Measurements from ENCODE around the gene WFDC5. TPM values are rescaled to one million over a fixed set of nuclear protein-coding genes. Genes with fewer than 3 reads are reported as not detected.

Gene WFDC5
- total and polyA plus RNA-seq, 4 donors, result 0.11 to 0.57 TPM; not detected in 2

DNA sequence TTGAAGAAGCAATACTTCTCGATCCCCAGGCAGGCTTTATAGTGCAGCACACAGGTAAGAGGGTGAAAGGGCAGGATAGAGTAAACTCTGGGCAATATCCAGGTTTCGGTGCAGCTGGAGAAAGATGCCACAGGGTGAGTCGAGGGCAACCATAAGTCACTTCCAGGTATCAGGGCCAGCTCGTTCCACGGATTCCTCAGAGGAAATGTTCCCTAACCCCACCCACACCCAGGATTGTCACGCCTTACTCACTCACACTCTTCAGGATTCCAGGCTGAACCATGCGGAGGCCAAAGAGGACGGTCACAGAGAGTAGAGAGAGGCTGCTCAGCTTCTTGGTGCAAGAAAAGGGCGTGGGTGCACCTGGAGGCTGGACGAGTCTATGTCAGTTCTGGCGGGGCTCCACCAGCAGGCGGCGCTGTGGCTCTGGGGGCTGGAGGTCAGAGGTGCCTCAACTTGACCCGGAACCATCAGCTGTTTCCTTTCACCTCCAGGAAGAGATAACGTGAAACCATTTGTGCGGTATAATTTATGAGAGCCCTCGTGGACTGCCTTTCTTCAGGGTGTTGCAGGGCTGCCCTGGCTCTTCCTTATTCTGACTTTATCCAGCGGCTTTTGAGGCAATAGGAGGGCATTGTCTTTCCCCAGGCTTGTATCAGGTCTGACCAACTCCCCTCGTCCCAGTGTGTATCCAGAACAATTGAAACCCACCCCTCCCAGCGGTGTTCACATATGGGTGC lies 23.8 kb upstream of the WFDC5 start:
- WGBS, 2 donors, result 36 to 44% methylated on average over 20 of the region's 20 CpGs
- peak; percentile 62 for ATAC-seq (ENCODE audit: insufficient read depth, low FRiP score)

GRCh38 chr20:45136911-45137310 lies 21.9 kb upstream of the WFDC5 start:
- no peak for ATAC-seq (ENCODE audit: insufficient read depth, low FRiP score)
- DNase-seq, result no peak
- TF ChIP-seq CTCF (IDR thresholded peaks at IDR 0.05; ENCODE audit: control extremely low read depth, extremely low read depth), result no peak
- no peaks in the 10 kb centered on the region for H3K36me3 ChIP-seq (ENCODE audit: control insufficient read depth in 4 of 4, insufficient read depth in 4 of 4, low read length in 4 of 4)
- no peaks in the 10 kb centered on the region for H3K27me3 ChIP-seq (ENCODE audit: control insufficient read depth in 3 of 3, insufficient read depth in 3 of 3, low read length in 2 of 3)
- H3K9ac ChIP-seq (ENCODE audit: insufficient read depth in 1 of 2, low read length in 2 of 2), result no peak overlapping the region
- peaks cover 0 to 2% (median 0%) of the 10 kb centered on the region in 5 donors for H3K4me1 ChIP-seq (ENCODE audit: control insufficient read depth in 5 of 5, insufficient read depth in 5 of 5, low read length in 5 of 5)
- 74 to 100% methylated on average over 1 to 2 of the region's 2 CpGs for WGBS, 2 donors
- H3K9me3 ChIP-seq (ENCODE audit: control insufficient read depth in 4 of 4, insufficient read depth in 3 of 4, low read length in 3 of 4), result peaks cover 0 to 3% (median 0%) of the 10 kb centered on the region in 4 donors
- H3K27ac ChIP-seq (ENCODE audit: low read depth in 1 of 2, low read length in 1 of 2), result no peak overlapping the region
- no peak overlapping the region for H3K4me3 ChIP-seq

More for the DNA sequence above, 23.8 kb upstream of the WFDC5 start:
- Histone ChIP-seq H3K4me1 (ENCODE audit: control insufficient read depth in 5 of 5, insufficient read depth in 5 of 5, low read length in 5 of 5) (peaks cover 0 to 2% (median 0%) of the 10 kb centered on the region in 5 donors), H3K36me3 (ENCODE audit: control insufficient read depth in 4 of 4, insufficient read depth in 4 of 4, low read length in 4 of 4) (no peaks in the 10 kb centered on the region), H3K4me3 (no peak overlapping the region), H3K9ac (ENCODE audit: insufficient read depth in 1 of 2, low read length in 2 of 2) (no peak overlapping the region), H3K27ac (ENCODE audit: low read depth in 1 of 2, low read length in 1 of 2) (no peak overlapping the region), H3K27me3 (ENCODE audit: control insufficient read depth in 3 of 3, insufficient read depth in 3 of 3, low read length in 2 of 3) (no peaks in the 10 kb centered on the region), H3K9me3 (ENCODE audit: control insufficient read depth in 4 of 4, insufficient read depth in 3 of 4, low read length in 3 of 4) (peaks cover 0 to 3% (median 0%) of the 10 kb centered on the region in 4 donors)
- TF ChIP-seq CTCF (IDR thresholded peaks at IDR 0.05; ENCODE audit: control extremely low read depth, extremely low read depth), result peak; percentile 26
- no peak for DNase-seq

GRCh38 chr20:45128099-45128498 lies 13.1 kb upstream of the WFDC5 start:
- ATAC-seq (ENCODE audit: insufficient read depth, low FRiP score), result no peak
- no peak for TF ChIP-seq CTCF (IDR thresholded peaks at IDR 0.05; ENCODE audit: control extremely low read depth, extremely low read depth)
- DNase-seq, result no peak
- Histone ChIP-seq H3K4me3 (no peak overlapping the region), H3K36me3 (ENCODE audit: control insufficient read depth in 4 of 4, insufficient read depth in 4 of 4, low read length in 4 of 4) (no peaks in the 10 kb centered on the region), H3K27me3 (ENCODE audit: control insufficient read depth in 3 of 3, insufficient read depth in 3 of 3, low read length in 2 of 3) (peaks cover 0 to 8% (median 3%) of the 10 kb centered on the region in 3 donors), H3K9me3 (ENCODE audit: control insufficient read depth in 4 of 4, insufficient read depth in 3 of 4, low read length in 3 of 4) (peaks cover 0 to 4% (median 0%) of the 10 kb centered on the region in 4 donors), H3K27ac (ENCODE audit: low read depth in 1 of 2, low read length in 1 of 2) (no peak overlapping the region), H3K9ac (ENCODE audit: insufficient read depth in 1 of 2, low read length in 2 of 2) (no peak overlapping the region), H3K4me1 (ENCODE audit: control insufficient read depth in 5 of 5, insufficient read depth in 5 of 5, low read length in 5 of 5) (no peaks in the 10 kb centered on the region)
- 50 to 77% methylated on average over 2 of the region's 2 CpGs for WGBS, 2 donors
